Measurements from ENCODE around the gene DENND2D. TPM values are rescaled to one million over a fixed set of nuclear protein-coding genes. Genes with fewer than 3 reads are reported as not detected.

DENND2D gene
- total RNA-seq, 2 donors from 2014 or later, result 0.89 to 2.6 TPM

DNA sequence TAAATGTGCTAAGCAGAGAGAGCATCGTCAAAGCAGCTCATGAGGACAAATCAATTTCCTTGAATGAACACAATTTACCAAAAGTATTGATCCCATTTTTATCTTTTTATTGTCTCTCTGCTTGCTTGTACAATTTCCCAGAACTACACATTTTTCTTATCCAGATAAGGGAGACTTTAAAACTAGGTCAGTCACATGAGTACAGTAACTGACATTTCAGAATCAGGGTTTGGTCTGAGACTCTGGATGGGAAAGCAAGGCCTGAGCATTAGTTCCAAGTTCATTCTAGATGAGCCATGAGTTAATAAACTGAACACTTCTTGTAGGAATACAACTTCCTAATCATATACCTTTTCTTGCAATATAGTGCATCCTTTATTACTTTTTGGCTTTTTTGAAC lies 11.5 kb upstream of the DENND2D start:
- H3K27ac Mint-ChIP-seq, result no peak overlapping the region
- H3K9me3 Mint-ChIP-seq, result no peaks in the 10 kb centered on the region
- H3K4me3 ChIP-seq (ENCODE audit: low read length), result no peak overlapping the region
- H3K4me3 Mint-ChIP-seq, result no peak overlapping the region
- H3K9me3 ChIP-seq (ENCODE audit: control insufficient read depth, low read length), result no peaks in the 10 kb centered on the region
- H3K36me3 Mint-ChIP-seq (ENCODE audit: low read depth), result no peaks in the 10 kb centered on the region
- H3K27me3 ChIP-seq (ENCODE audit: control insufficient read depth, insufficient read depth, low read length, poor library complexity, severe bottlenecking), result no peaks in the 10 kb centered on the region
- H3K27me3 Mint-ChIP-seq (ENCODE audit: insufficient read depth), result no peaks in the 10 kb centered on the region
- TF ChIP-seq, protein P1, sequence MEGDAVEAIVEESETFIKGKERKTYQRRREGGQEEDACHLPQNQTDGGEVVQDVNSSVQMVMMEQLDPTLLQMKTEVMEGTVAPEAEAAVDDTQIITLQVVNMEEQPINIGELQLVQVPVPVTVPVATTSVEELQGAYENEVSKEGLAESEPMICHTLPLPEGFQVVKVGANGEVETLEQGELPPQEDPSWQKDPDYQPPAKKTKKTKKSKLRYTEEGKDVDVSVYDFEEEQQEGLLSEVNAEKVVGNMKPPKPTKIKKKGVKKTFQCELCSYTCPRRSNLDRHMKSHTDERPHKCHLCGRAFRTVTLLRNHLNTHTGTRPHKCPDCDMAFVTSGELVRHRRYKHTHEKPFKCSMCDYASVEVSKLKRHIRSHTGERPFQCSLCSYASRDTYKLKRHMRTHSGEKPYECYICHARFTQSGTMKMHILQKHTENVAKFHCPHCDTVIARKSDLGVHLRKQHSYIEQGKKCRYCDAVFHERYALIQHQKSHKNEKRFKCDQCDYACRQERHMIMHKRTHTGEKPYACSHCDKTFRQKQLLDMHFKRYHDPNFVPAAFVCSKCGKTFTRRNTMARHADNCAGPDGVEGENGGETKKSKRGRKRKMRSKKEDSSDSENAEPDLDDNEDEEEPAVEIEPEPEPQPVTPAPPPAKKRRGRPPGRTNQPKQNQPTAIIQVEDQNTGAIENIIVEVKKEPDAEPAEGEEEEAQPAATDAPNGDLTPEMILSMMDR (conservative IDR thresholded peaks at IDR 0.05), result no peak
- H3K4me1 ChIP-seq (ENCODE audit: control insufficient read depth, insufficient read depth, low read length), result peaks cover 18% of the 10 kb centered on the region
- no peak overlapping the region for H3K27ac ChIP-seq (ENCODE audit: low read depth, low read length)
- 92 to 98% methylated on average over 1 of the region's 1 CpG for WGBS, 2 experiments (ENCODE audit: insufficient coverage in 1 of 2, insufficient read length in 1 of 2)
- no peak for DNase-seq
- peaks cover 53% of the 10 kb centered on the region for H3K4me1 Mint-ChIP-seq
- H3K9ac ChIP-seq (ENCODE audit: extremely low read depth, low read length, poor library complexity, severe bottlenecking), result no peak overlapping the region
- H3K36me3 ChIP-seq (ENCODE audit: control insufficient read depth, insufficient read depth, low read length), result no peaks in the 10 kb centered on the region

DNA sequence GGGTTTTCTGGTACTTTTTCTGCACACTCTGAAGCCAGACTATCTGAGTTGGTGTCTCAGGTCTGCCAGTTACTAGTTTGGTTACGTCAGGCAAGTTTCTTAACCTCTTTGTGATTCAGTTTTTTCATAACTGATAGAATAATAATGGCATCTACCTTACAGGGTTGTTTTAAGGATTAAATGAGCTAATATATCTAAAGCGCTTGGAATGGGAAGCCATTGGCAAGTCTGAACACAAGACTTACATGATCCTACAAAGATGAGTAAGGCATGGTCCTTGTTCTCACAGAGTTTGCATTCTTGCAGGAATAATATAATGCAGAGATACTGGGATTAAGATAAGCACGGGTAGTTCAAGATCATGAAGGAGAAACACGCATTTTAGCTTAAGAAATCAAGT lies 9.2 kb upstream of the DENND2D start:
- peaks cover 18% of the 10 kb centered on the region for H3K4me1 ChIP-seq (ENCODE audit: control insufficient read depth, insufficient read depth, low read length)
- Mint-ChIP-seq H3K27ac (no peak overlapping the region), H3K36me3 (ENCODE audit: low read depth) (peaks cover under 1% of the 10 kb centered on the region), H3K27me3 (ENCODE audit: insufficient read depth) (peaks cover 10% of the 10 kb centered on the region), H3K9me3 (peaks cover under 1% of the 10 kb centered on the region), H3K4me1 (peaks cover 33% of the 10 kb centered on the region), H3K4me3 (no peak overlapping the region)
- no peak overlapping the region for H3K4me3 ChIP-seq (ENCODE audit: low read length)
- WGBS, 2 experiments (ENCODE audit: insufficient coverage in 1 of 2, insufficient read length in 1 of 2), result 77 to 90% methylated on average over 2 to 4 of the region's 4 CpGs
- TF ChIP-seq, protein P1 (conservative IDR thresholded peaks at IDR 0.05), result no peak
- H3K9me3 ChIP-seq (ENCODE audit: control insufficient read depth, low read length), result no peaks in the 10 kb centered on the region
- no peaks in the 10 kb centered on the region for H3K27me3 ChIP-seq (ENCODE audit: control insufficient read depth, insufficient read depth, low read length, poor library complexity, severe bottlenecking)
- DNase-seq, result no peak
- no peak overlapping the region for H3K27ac ChIP-seq (ENCODE audit: low read depth, low read length)
- H3K9ac ChIP-seq (ENCODE audit: extremely low read depth, low read length, poor library complexity, severe bottlenecking), result no peak overlapping the region
- H3K36me3 ChIP-seq (ENCODE audit: control insufficient read depth, insufficient read depth, low read length), result no peaks in the 10 kb centered on the region

DNA sequence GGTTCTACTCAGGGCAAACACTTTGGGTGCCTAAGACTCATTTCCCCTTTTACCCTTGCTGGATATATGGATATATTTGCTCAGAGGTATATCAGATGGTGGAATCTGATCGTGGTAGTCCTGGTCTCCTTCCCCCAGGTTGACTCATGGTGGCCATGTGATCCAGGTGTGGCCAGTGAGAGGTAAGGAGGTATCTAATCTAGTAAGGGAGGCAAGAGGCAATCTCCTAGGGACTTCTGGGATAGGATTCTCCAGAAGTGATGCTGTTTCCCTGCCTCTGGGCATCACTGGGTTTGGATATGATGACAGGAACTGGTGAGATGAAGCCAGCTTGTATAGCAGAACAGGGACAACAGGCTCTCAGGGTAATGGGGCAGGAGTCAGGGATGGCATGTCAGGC lies 8.5 kb upstream of the DENND2D start:
- H3K27me3 ChIP-seq (ENCODE audit: control insufficient read depth, insufficient read depth, low read length, poor library complexity, severe bottlenecking), result no peaks in the 10 kb centered on the region
- no peak overlapping the region for H3K27ac ChIP-seq (ENCODE audit: low read depth, low read length)
- no peak for DNase-seq
- H3K9ac ChIP-seq (ENCODE audit: extremely low read depth, low read length, poor library complexity, severe bottlenecking), result no peak overlapping the region
- 81% methylated on average over 1 of the region's 1 CpG; no CpG with 5 or more reads in 1 of the 2 experiments for WGBS, 2 experiments (ENCODE audit: insufficient coverage in 1 of 2, insufficient read length in 1 of 2)
- TF ChIP-seq, protein P1 (conservative IDR thresholded peaks at IDR 0.05), result no peak
- H3K36me3 ChIP-seq (ENCODE audit: control insufficient read depth, insufficient read depth, low read length), result no peaks in the 10 kb centered on the region
- peaks cover 12% of the 10 kb centered on the region for H3K4me1 ChIP-seq (ENCODE audit: control insufficient read depth, insufficient read depth, low read length)
- H3K4me3 ChIP-seq (ENCODE audit: low read length), result no peak overlapping the region
- H3K27ac Mint-ChIP-seq, result no peak overlapping the region
- peaks cover 26% of the 10 kb centered on the region for H3K4me1 Mint-ChIP-seq
- H3K9me3 Mint-ChIP-seq, result peaks cover 2% of the 10 kb centered on the region
- H3K27me3 Mint-ChIP-seq (ENCODE audit: insufficient read depth), result peaks cover 12% of the 10 kb centered on the region
- no peak overlapping the region for H3K4me3 Mint-ChIP-seq
- H3K9me3 ChIP-seq (ENCODE audit: control insufficient read depth, low read length), result no peaks in the 10 kb centered on the region
- peaks cover 2% of the 10 kb centered on the region for H3K36me3 Mint-ChIP-seq (ENCODE audit: low read depth)

All from endodermal cell (in vitro differentiated cells).